H9 (cell line): ENCODE measurements around the gene IKZF1. TPM values are rescaled to one million over a fixed set of nuclear protein-coding genes. Genes with fewer than 3 reads are reported as not detected.

ENCODE experiments used
- DNase-seq: peaks from one replicate; pipeline ENCODE4 v3.0.0-alpha.2; 2017
- H2AFZ ChIP-seq: one replicate; pipeline ENCODE4 v1.6.1; 2013; ENCODE audit warnings: mild to moderate bottlenecking, low read length, control low read depth, moderate library complexity
- H2AK5ac ChIP-seq: 2 replicates; pipeline ENCODE4 v1.6.1; 2013; ENCODE audit warnings: low read length, control low read depth, mixed read lengths; ENCODE audit not compliant: insufficient read length
- H2BK120ac ChIP-seq: one replicate; pipeline ENCODE4 v1.6.1; 2013; ENCODE audit warnings: low read depth, mild to moderate bottlenecking, low read length, control low read depth, inconsistent platforms; ENCODE audit not compliant: poor library complexity, severe bottlenecking
- H2BK12ac ChIP-seq: 2 replicates; pipeline ENCODE4 v1.6.1; 2013; ENCODE audit warnings: low read length, control low read depth, mixed read lengths, low read depth; ENCODE audit not compliant: insufficient read length
- H2BK15ac ChIP-seq: 2 replicates; pipeline ENCODE4 v1.6.1; 2013; ENCODE audit warnings: low read depth, low read length, control low read depth
- H2BK20ac ChIP-seq: one replicate; pipeline ENCODE4 v1.6.1; 2013; ENCODE audit warnings: low read depth, mild to moderate bottlenecking, low read length, control low read depth, inconsistent platforms; ENCODE audit not compliant: poor library complexity, severe bottlenecking
- H2BK5ac ChIP-seq: 2 replicates; pipeline ENCODE4 v1.6.1; 2013; ENCODE audit warnings: low read length, control low read depth, mixed read lengths; ENCODE audit not compliant: insufficient read length
- H3K14ac ChIP-seq: 2 replicates; pipeline ENCODE4 v1.6.1; 2013; ENCODE audit warnings: low read length, control low read depth; ENCODE audit not compliant: insufficient read depth
- H3K18ac ChIP-seq: 2 replicates; pipeline ENCODE4 v1.6.1; 2013; ENCODE audit warnings: low read depth, mild to moderate bottlenecking, mixed read lengths, low read length, control low read depth; ENCODE audit not compliant: insufficient read length
- H3K23ac ChIP-seq: 2 replicates; pipeline ENCODE4 v1.6.1; 2013; ENCODE audit warnings: low read length, control low read depth, mixed read lengths, low read depth; ENCODE audit not compliant: insufficient read length
- H3K23me2 ChIP-seq: 2 replicates; pipeline ENCODE4 v1.6.1; 2013; ENCODE audit warnings: low read depth, mild to moderate bottlenecking, mixed read lengths, low read length, control low read depth; ENCODE audit not compliant: insufficient read length, poor library complexity, severe bottlenecking
- H3K27ac ChIP-seq: 2 replicates; pipeline ENCODE4 v1.5.1; 2013; ENCODE audit warnings: low read length, control low read depth, mixed read lengths, low read depth; ENCODE audit not compliant: insufficient read length
- H3K27me3 ChIP-seq: 2 replicates; pipeline ENCODE4 v1.6.1; 2013; ENCODE audit warnings: low read length, control low read depth, inconsistent platforms; ENCODE audit not compliant: insufficient read depth
- H3K4ac ChIP-seq: 2 replicates; pipeline ENCODE4 v1.6.1; 2013; ENCODE audit warnings: low read depth, mild to moderate bottlenecking, control low read depth, inconsistent platforms, low read length, moderate library complexity
- H3K4me1 ChIP-seq: 2 replicates; pipeline ENCODE4 v1.6.1; 2013; ENCODE audit warnings: low read length, control low read depth, inconsistent platforms; ENCODE audit not compliant: insufficient read depth
- H3K4me2 ChIP-seq: 2 replicates; pipeline ENCODE4 v1.6.1; 2013; ENCODE audit warnings: low read length, control low read depth, mixed read lengths; ENCODE audit not compliant: insufficient read length, insufficient read depth
- H3K56ac ChIP-seq: 2 replicates; pipeline ENCODE4 v1.6.1; 2013; ENCODE audit warnings: low read depth, mild to moderate bottlenecking, mixed read lengths, low read length, control low read depth; ENCODE audit not compliant: insufficient read length
- H3K79me1 ChIP-seq: 2 replicates; pipeline ENCODE4 v1.6.1; 2013; ENCODE audit warnings: low read depth, mild to moderate bottlenecking, moderate library complexity, low read length, control low read depth, inconsistent platforms; ENCODE audit not compliant: insufficient read depth, poor library complexity, severe bottlenecking
- H3K79me2 ChIP-seq: 2 replicates; pipeline ENCODE4 v1.6.1; 2013; ENCODE audit warnings: low read length, control low read depth, inconsistent platforms; ENCODE audit not compliant: insufficient read depth
- H3K9ac ChIP-seq: 2 replicates; pipeline ENCODE4 v1.6.1; 2013; ENCODE audit warnings: low read length, control low read depth, mixed read lengths; ENCODE audit not compliant: insufficient read length; ENCODE audit errors: extremely low read depth
- H3K9me3 ChIP-seq: one replicate; pipeline ENCODE4 v1.6.1; 2013; ENCODE audit warnings: low read depth, low read length, inconsistent platforms; ENCODE audit not compliant: control insufficient read depth
- H3T11ph ChIP-seq: one replicate; pipeline ENCODE4 v1.6.1; 2013; ENCODE audit warnings: mild to moderate bottlenecking, low read length, control low read depth, inconsistent platforms
- H4K20me1 ChIP-seq: one replicate; pipeline ENCODE4 v1.6.1; 2013; ENCODE audit not compliant: control insufficient read depth, insufficient read length, insufficient read depth
- H4K5ac ChIP-seq: 2 replicates; pipeline ENCODE4 v1.6.1; 2013; ENCODE audit warnings: low read depth, mild to moderate bottlenecking, mixed read lengths, low read length, control low read depth; ENCODE audit not compliant: insufficient read length
- H4K8ac ChIP-seq: replicated peaks from 2 replicates; pipeline ENCODE4 v1.6.1; 2013; ENCODE audit warnings: low read length, control low read depth, mixed read lengths, low read depth; ENCODE audit not compliant: insufficient read length
- H4K91ac ChIP-seq: 2 replicates; pipeline ENCODE4 v1.6.1; 2013; ENCODE audit warnings: low read depth, mild to moderate bottlenecking, moderate library complexity, mixed read lengths, low read length, control low read depth; ENCODE audit not compliant: insufficient read length
- H3K27ac Mint-ChIP-seq, 3 experiments: 2 replicates in 2 of 3; 3 replicates in 1 of 3; pipeline ENCODE4 v1.8.0; 2020 to 2021; ENCODE audit warnings: mixed read lengths in 3 of 3, mild to moderate bottlenecking in 1 of 3, moderate library complexity in 1 of 3
- H3K27me3 Mint-ChIP-seq: 2 replicates; pipeline ENCODE4 v1.8.0; 2021; ENCODE audit warnings: low read depth, mild to moderate bottlenecking, moderate library complexity, mixed read lengths
- H3K36me3 Mint-ChIP-seq, 3 experiments: 2 replicates in 2 of 3; 3 replicates in 1 of 3; pipeline ENCODE4 v1.8.0; 2020 to 2021; ENCODE audit warnings: low read depth in 3 of 3, mixed read lengths in 3 of 3; ENCODE audit not compliant: insufficient read depth in 1 of 3
- H3K4me1 Mint-ChIP-seq, 2 experiments: 2 replicates each; pipeline ENCODE4 v1.8.0; 2020; ENCODE audit warnings: mixed read lengths in 2 of 2
- H3K4me3 Mint-ChIP-seq, 2 experiments: 2 replicates in 1 of 2; 3 replicates in 1 of 2; pipeline ENCODE4 v1.8.0; 2020 to 2021; ENCODE audit warnings: mild to moderate bottlenecking in 2 of 2, mixed read lengths in 2 of 2, moderate library complexity in 1 of 2
- H3K9me3 Mint-ChIP-seq, 2 experiments: 2 replicates in 1 of 2; 3 replicates in 1 of 2; pipeline ENCODE4 v1.8.0; 2020; ENCODE audit warnings: mild to moderate bottlenecking in 2 of 2, mixed read lengths in 2 of 2, moderate library complexity in 1 of 2
- CTCF ChIP-seq: fragments of 200-600 bp; sonication (generic); conservative IDR thresholded peaks from 3 replicates; pipeline ENCODE4 v1.8.0; 2021; ENCODE audit warnings: antibody characterized with exemption, mild to moderate bottlenecking
- WGBS: extraction: QIAGEN DNeasy Blood & Tissue Kit; methylation state at CpG from one replicate; pipeline ENCODE4 v1.1.7; 2013; ENCODE audit warnings: missing lambda C conversion rate, low lambda C conversion rate, mixed read lengths; ENCODE audit not compliant: insufficient read length; ENCODE audit errors: extremely low coverage; 5-methylcytosine and 5-hydroxymethylcytosine counted together
- total RNA-seq: library from RNA; stranded (reverse); gene quantifications from 2 replicates; pipeline ENCODE4 v1.2.1, GENCODE V29; 2021

Gene IKZF1
- total RNA-seq, 1 experiment from 2014 or later: 0.98 TPM

GRCh38 chr7:50358779-50359178 lies 54.3 kb downstream of the IKZF1 start:
- Histone ChIP-seq H4K20me1 (no peaks in the 10 kb centered on the region), H2BK12ac (no peak overlapping the region), H3K4me2 (no peak overlapping the region), H3K27ac (no peak overlapping the region), H3K23me2 (no peaks in the 10 kb centered on the region), H3K9ac (no peak overlapping the region), H3K27me3 (no peaks in the 10 kb centered on the region), H4K91ac (no peak overlapping the region), H3K56ac (no peak overlapping the region), H3K4me1 (no peaks in the 10 kb centered on the region), H2AK5ac (no peak overlapping the region), H3K4ac (no peak overlapping the region), H2BK20ac (no peak overlapping the region), H3T11ph (no peak overlapping the region), H2BK5ac (no peak overlapping the region), H2BK120ac (no peak overlapping the region), H3K79me1 (no peaks in the 10 kb centered on the region), H3K23ac (no peak overlapping the region), H4K8ac (no peak overlapping the region), H3K79me2 (no peaks in the 10 kb centered on the region), H2AFZ (no peak overlapping the region), H2BK15ac (no peak overlapping the region), H4K5ac (no peak overlapping the region), H3K9me3 (no peaks in the 10 kb centered on the region), H3K18ac (no peak overlapping the region), H3K14ac (no peak overlapping the region)
- Mint-ChIP-seq H3K4me1 (peaks cover 7 to 8% of the 10 kb centered on the region in 2 experiments; a peak in 2 of 4 replicates), H3K4me3 (no peak overlapping the region), H3K9me3 (no peaks in the 10 kb centered on the region), H3K27ac (peak overlapping the region in 1 of 3 experiments; percentile 50; a peak in 1 of 7 replicates), H3K36me3 (no peaks in the 10 kb centered on the region), H3K27me3 (peaks cover 4% of the 10 kb centered on the region)
- DNase-seq: no peak
- WGBS: no CpG with 5 or more reads among the region's 5 CpGs
- no peak for TF ChIP-seq CTCF
